K562 (cell line): Measurements from ENCODE around the gene TBC1D5. TPM values are rescaled to one million over a fixed set of nuclear protein-coding genes. Genes with fewer than 3 reads are reported as not detected.

Experiments
- BCLAF1 ChIP-seq, 2 experiments: fragments of 450-650 bp in 1 of 2; IDR thresholded peaks; 2 replicates each; pipeline ENCODE4 v1.6.1; 2011 to 2017; ENCODE audit warnings: low read depth in 2 of 2, antibody characterized with exemption in 1 of 2, borderline replicate concordance in 1 of 2, low read length in 1 of 2, mild to moderate bottlenecking in 1 of 2, mixed read lengths in 1 of 2; ENCODE audit not compliant: control insufficient read depth in 1 of 2
- CAMTA2 ChIP-seq: fragments of 250-450 bp; sonication (Bioruptor Pico); conservative IDR thresholded peaks from 2 replicates; pipeline ENCODE4 v1.5.1; 2022
- DPF2 ChIP-seq: fragments of 450-650 bp; IDR thresholded peaks from 2 replicates; pipeline ENCODE4 v1.6.1; 2016
- ESRRB ChIP-seq: fragments of 250-450 bp; sonication (Bioruptor Pico); IDR thresholded peaks from 2 replicates; pipeline ENCODE4 v1.5.0; 2020; ENCODE audit warnings: mild to moderate bottlenecking, moderate library complexity, borderline replicate concordance
- ETV1 ChIP-seq: fragments of 450-650 bp; conservative IDR thresholded peaks from 2 replicates; pipeline ENCODE4 v1.6.1; 2016; ENCODE audit warnings: missing genetic modification characterization, control low read depth, low read depth, missing compliant biosample characterization
- HCFC1 ChIP-seq: IDR thresholded peaks from 2 replicates; pipeline ENCODE4 v1.6.1; 2012; ENCODE audit warnings: low read depth, low read length, improper control_type of control experiment
- HSF4 ChIP-seq: fragments of 250-450 bp; sonication (Bioruptor Pico); IDR thresholded peaks from 2 replicates; pipeline ENCODE4 v2.1.2; 2022; ENCODE audit warnings: mild to moderate bottlenecking, moderate library complexity, borderline replicate concordance
- NCOR1 ChIP-seq: fragments of 450-650 bp; IDR thresholded peaks from 2 replicates; pipeline ENCODE4 v1.6.1; 2016; ENCODE audit warnings: mild to moderate bottlenecking, moderate library complexity
- NFE2 ChIP-seq: IDR thresholded peaks from 2 replicates; pipeline ENCODE4 v1.6.1; 2014; ENCODE audit warnings: antibody characterized with exemption, low read depth
- NRF1 ChIP-seq, 2 experiments: fragments of 450-650 bp; IDR thresholded peaks in 1 of 2; conservative IDR thresholded peaks in 1 of 2; 2 replicates each; pipeline ENCODE4 v1.6.1; 2014; ENCODE audit warnings: mild to moderate bottlenecking in 2 of 2
- PRMT5 ChIP-seq: sonication (generic); formaldehyde crosslinking; IDR thresholded peaks from 2 replicates; pipeline ENCODE4 v1.5.0; 2020; ENCODE audit warnings: missing genetic modification reagents
- RNF2 ChIP-seq: sonication (generic); IDR thresholded peaks from 2 replicates; pipeline ENCODE4 v1.6.1; 2016
- TAF15 ChIP-seq: fragments of 200-400 bp; formaldehyde crosslinking; IDR thresholded peaks from 2 replicates; pipeline ENCODE4 v1.6.1; 2017; ENCODE audit warnings: mild to moderate bottlenecking, low read depth, low read length, moderate library complexity
- TAF7 ChIP-seq: fragments of 450-650 bp; IDR thresholded peaks from 2 replicates; pipeline ENCODE4 v1.6.1; 2016; ENCODE audit warnings: missing genetic modification characterization, missing compliant biosample characterization
- ZBED1 ChIP-seq: IDR thresholded peaks from 2 replicates; pipeline ENCODE4 v1.6.1; 2014
- ZNF347 ChIP-seq: fragments of 450-650 bp; formaldehyde crosslinking; IDR thresholded peaks from 2 replicates; pipeline ENCODE4 v1.4.0; 2020; ENCODE audit warnings: low read depth, mild to moderate bottlenecking, moderate library complexity
- polyA plus RNA-seq, 8 experiments: library from polyadenylated mRNA; depleted of rRNA in 4 of 8; stranded (reverse) in 5 of 8; unstranded in 3 of 8; fragments of >200 nt; fragmentation: Nextera tagmentation in 2 of 8; fragmentation: Illumina TruSeq in 1 of 8; extraction: Ambion mirVana in 2 of 8; extraction: Trizol in 1 of 8; gene quantifications; 2 replicates each; pipeline versions ENCODE4 v1.2.1 to v1.2.3, GENCODE V29; 2011 to 2014; ENCODE audit warnings: inconsistent platforms in 1 of 8, missing spikeins in 1 of 8
- total RNA-seq, 7 experiments: library from RNA; depleted of rRNA in 6 of 7; stranded (reverse); fragments of >200 nt in 6 of 7; fragmentation: Illumina TruSeq in 2 of 7; extraction: Trizol in 2 of 7; gene quantifications; 2 replicates each; pipeline versions ENCODE4 v1.2.1 to v1.2.3, GENCODE V29; 2011 to 2021; ENCODE audit warnings: low replicate concordance in 1 of 7
- TF ChIP-seq, protein P1 (sequence below): sonication (generic); formaldehyde crosslinking; IDR thresholded peaks from 2 replicates; pipeline ENCODE4 v1.8.0; 2023; ENCODE audit warnings: mild to moderate bottlenecking, missing genetic modification reagents
- TF ChIP-seq, protein P2 (sequence below): fragments of 450-650 bp; formaldehyde crosslinking; IDR thresholded peaks from 2 replicates; pipeline ENCODE4 v1.4.0; 2020; ENCODE audit warnings: mild to moderate bottlenecking, moderate library complexity
- TF ChIP-seq, protein P3 (sequence below): IDR thresholded peaks from 3 replicates; pipeline ENCODE4 v1.6.1; 2011; ENCODE audit warnings: borderline replicate concordance, mild to moderate bottlenecking; ENCODE audit not compliant: insufficient read length, insufficient read depth

TBC1D5 gene
- total and polyA plus RNA-seq, 9 of the 15 experiments (the other 6 are each of a cell fraction or from before 2014, with no cell fraction given): 2.9 to 38.1 (median 25.6) TPM

- TF ChIP-seq, protein P1, sequence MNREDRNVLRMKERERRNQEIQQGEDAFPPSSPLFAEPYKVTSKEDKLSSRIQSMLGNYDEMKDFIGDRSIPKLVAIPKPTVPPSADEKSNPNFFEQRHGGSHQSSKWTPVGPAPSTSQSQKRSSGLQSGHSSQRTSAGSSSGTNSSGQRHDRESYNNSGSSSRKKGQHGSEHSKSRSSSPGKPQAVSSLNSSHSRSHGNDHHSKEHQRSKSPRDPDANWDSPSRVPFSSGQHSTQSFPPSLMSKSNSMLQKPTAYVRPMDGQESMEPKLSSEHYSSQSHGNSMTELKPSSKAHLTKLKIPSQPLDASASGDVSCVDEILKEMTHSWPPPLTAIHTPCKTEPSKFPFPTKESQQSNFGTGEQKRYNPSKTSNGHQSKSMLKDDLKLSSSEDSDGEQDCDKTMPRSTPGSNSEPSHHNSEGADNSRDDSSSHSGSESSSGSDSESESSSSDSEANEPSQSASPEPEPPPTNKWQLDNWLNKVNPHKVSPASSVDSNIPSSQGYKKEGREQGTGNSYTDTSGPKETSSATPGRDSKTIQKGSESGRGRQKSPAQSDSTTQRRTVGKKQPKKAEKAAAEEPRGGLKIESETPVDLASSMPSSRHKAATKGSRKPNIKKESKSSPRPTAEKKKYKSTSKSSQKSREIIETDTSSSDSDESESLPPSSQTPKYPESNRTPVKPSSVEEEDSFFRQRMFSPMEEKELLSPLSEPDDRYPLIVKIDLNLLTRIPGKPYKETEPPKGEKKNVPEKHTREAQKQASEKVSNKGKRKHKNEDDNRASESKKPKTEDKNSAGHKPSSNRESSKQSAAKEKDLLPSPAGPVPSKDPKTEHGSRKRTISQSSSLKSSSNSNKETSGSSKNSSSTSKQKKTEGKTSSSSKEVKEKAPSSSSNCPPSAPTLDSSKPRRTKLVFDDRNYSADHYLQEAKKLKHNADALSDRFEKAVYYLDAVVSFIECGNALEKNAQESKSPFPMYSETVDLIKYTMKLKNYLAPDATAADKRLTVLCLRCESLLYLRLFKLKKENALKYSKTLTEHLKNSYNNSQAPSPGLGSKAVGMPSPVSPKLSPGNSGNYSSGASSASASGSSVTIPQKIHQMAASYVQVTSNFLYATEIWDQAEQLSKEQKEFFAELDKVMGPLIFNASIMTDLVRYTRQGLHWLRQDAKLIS: no peak
- TF ChIP-seq TAF15: no peak
- TF ChIP-seq, protein P2, sequence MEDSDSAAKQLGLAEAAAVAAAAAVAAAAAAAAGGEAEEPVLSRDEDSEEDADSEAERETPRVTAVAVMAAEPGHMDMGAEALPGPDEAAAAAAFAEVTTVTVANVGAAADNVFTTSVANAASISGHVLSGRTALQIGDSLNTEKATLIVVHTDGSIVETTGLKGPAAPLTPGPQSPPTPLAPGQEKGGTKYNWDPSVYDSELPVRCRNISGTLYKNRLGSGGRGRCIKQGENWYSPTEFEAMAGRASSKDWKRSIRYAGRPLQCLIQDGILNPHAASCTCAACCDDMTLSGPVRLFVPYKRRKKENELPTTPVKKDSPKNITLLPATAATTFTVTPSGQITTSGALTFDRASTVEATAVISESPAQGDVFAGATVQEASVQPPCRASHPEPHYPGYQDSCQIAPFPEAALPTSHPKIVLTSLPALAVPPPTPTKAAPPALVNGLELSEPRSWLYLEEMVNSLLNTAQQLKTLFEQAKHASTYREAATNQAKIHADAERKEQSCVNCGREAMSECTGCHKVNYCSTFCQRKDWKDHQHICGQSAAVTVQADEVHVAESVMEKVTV (CRISPR knock-in tag): no peak
- no peak for TF ChIP-seq PRMT5 (CRISPR knock-in tag)
- TF ChIP-seq, protein P3, sequence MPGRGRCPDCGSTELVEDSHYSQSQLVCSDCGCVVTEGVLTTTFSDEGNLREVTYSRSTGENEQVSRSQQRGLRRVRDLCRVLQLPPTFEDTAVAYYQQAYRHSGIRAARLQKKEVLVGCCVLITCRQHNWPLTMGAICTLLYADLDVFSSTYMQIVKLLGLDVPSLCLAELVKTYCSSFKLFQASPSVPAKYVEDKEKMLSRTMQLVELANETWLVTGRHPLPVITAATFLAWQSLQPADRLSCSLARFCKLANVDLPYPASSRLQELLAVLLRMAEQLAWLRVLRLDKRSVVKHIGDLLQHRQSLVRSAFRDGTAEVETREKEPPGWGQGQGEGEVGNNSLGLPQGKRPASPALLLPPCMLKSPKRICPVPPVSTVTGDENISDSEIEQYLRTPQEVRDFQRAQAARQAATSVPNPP: no peak
- TF ChIP-seq DPF2: 0 out of 2 replicates have a peak, but pooled peaks have one; percentile 2
- no peak for TF ChIP-seq CAMTA2
- TF ChIP-seq BCLAF1 (IDR thresholded peaks at IDR 0.05; ENCODE audit: borderline replicate concordance in 1 of 2, control insufficient read depth in 1 of 2, low read depth in 2 of 2, low read length in 1 of 2): no peak
- TF ChIP-seq ZBED1: no peak
- peak; percentile 43; the same call in 1 of the 2 replicates for TF ChIP-seq TAF7 (tag)
- TF ChIP-seq ZNF347 (CRISPR knock-in tag): no peak
- peak; percentile 74; the same call in 1 of the 2 replicates for TF ChIP-seq ETV1
- TF ChIP-seq ESRRB (CRISPR knock-in tag): no peak
- TF ChIP-seq RNF2: peak; percentile 28; the same call in 1 of the 2 replicates
- TF ChIP-seq HSF4 (CRISPR knock-in tag): no peak
- no peak for TF ChIP-seq NFE2
- TF ChIP-seq HCFC1: no peak
- no peak for TF ChIP-seq NRF1 (conservative IDR thresholded peaks at IDR 0.05 in 1 of 2, IDR thresholded peaks at IDR 0.05 in 1 of 2)
- TF ChIP-seq NCOR1: no peak
Measured at GRCh38 chr3:17741621-17742101, 770 bp downstream of the TBC1D5 start (continued).
